ENCODE data around the gene EFCAB9.

EFCAB9 gene

GRCh38 chr5:172182291-172182690 is 11.7 kb upstream of the EFCAB9 start:
- TF ChIP-seq CTCF (conservative IDR thresholded peaks at IDR 0.05) (no peak), ZFX (IDR thresholded peaks at IDR 0.05) (no peak)
- no peak overlapping the region for H3K27ac ChIP-seq

GRCh38 chr5:172183881-172184280 is 10.1 kb upstream of the EFCAB9 start:
- no peak for TF ChIP-seq ZFX (IDR thresholded peaks at IDR 0.05)
- no peak for TF ChIP-seq CTCF (conservative IDR thresholded peaks at IDR 0.05)
- H3K27ac ChIP-seq: no peak overlapping the region

GRCh38 chr5:172185096-172185461 is 8.9 kb upstream of the EFCAB9 start:
- no peak for TF ChIP-seq ZFX (IDR thresholded peaks at IDR 0.05)
- no peak for TF ChIP-seq CTCF (conservative IDR thresholded peaks at IDR 0.05)
- no peak overlapping the region for H3K27ac ChIP-seq

GRCh38 chr5:172186114-172186695 is 7.8 kb upstream of the EFCAB9 start:
- TF ChIP-seq CTCF (conservative IDR thresholded peaks at IDR 0.05): no peak
- H3K27ac ChIP-seq: no peak overlapping the region

GRCh38 chr5:172187118-172188032 is 6.6 kb upstream of the EFCAB9 start:
- peak overlapping the region; percentile 67 for H3K27ac ChIP-seq
- no peak for TF ChIP-seq ZFX (IDR thresholded peaks at IDR 0.05)
- no peak for TF ChIP-seq CTCF (conservative IDR thresholded peaks at IDR 0.05)

- H3K27ac ChIP-seq: peak within 1 kb of the TSS; percentile 67
- TF ChIP-seq ZFX (IDR thresholded peaks at IDR 0.05) (no peak), CTCF (conservative IDR thresholded peaks at IDR 0.05) (peak; percentile 98)
Measured at GRCh38 chr5:172188033-172188892, 5.7 kb upstream of the EFCAB9 start, which contains the start of gene STK10. STK10 (minus strand) TSS chr5:172188224; CDS start chr5:172188042, 182 bp downstream.

Data from C4-2B (cell line).